ENCODE data around the gene SH3D19.
"Not testable (repeated sequence)": the region's sequence is repeated elsewhere in the genome, so short reads cannot be mapped to it uniquely, and the experiment has no call there.

The SH3D19 gene

GRCh38 chr4:151284534-151285245 is 40.7 kb downstream of the SH3D19 start:
- intact Hi-C loops (cut with DNase I) = no loop called here
- no peak for DNase-seq

DNA sequence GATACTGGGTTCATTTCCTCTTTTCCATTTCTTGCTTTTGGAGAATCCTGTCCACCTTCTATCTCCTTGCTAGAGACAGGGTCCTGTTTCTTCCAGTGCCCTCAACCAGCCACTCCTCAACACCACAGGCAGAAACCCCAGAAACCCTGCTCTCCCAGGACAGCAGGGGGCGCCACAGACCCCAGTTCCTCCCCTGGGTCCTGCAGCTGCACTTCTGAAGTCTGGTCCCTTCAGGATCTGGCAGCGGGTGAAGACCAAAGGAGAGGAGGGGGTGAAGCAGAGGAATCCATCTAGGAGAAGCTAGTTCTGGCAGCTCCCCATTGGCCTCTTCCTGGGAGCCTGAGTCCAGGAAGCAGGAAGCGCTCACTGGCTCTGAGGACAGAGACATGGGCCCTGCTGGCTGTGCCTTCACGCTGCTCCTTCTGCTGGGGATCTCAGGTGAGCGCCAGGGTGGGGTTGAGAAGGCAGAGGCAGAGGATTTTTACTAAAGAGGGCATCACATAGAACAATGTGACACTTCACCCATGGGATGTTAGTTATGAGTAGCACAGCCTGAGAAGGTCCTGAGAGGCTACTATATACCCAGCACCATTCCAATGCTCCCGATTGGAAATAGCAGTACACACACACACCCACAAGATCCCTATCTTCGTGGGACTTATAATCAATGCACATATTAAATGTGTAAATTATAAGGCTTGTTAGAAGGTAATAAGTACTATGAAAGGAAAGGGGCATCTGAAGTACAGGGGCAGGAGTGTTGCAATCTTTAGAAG is 48.4 kb downstream of the SH3D19 start, which contains the start of gene PRSS48:
PRSS48 (plus strand) TSS at position 375 of the 776 bp plus-strand sequence; CDS start at position 387, 12 bp downstream.
- intact Hi-C loops (cut with DNase I) = loop anchor here (1.0 to 5.0 kb wide), 3 partner anchors 45 to 160 kb away; no protein-coding TSS in a partner anchor
- DNase-seq = peak; percentile 69 to 97 (median 83)

GRCh38 chr4:151268905-151269304 is 56.5 kb downstream of the SH3D19 start:
- intact Hi-C loops (cut with DNase I); DNase-seq: not testable (repeated sequence)

- intact Hi-C loops (cut with DNase I) = no loop called here
- no peak for DNase-seq
These were observed 57.4 kb downstream of the SH3D19 start for GRCh38 chr4:151267822-151268535.

DNA sequence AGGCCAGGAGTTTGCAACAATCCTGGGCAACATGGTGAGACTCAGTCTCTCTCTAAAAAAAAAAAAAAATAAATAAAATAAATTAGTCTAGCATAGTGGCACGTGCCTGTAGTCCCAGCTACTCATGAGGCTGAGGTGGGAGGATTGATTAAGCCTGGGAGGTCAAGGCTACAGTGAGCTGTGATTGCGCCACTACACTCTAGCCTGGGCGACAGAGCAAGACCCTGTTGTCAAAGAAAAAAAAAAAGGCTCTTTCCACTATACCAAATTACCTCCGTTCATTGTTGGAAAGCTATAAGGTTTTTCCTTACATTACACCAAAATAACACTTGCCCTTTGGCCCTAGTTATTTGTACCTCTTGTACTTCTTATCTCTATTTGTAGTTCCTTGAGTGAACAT is 58.3 kb downstream of the SH3D19 start:
- intact Hi-C loops (cut with DNase I) = no loop called here
- DNase-seq = no peak

DNA sequence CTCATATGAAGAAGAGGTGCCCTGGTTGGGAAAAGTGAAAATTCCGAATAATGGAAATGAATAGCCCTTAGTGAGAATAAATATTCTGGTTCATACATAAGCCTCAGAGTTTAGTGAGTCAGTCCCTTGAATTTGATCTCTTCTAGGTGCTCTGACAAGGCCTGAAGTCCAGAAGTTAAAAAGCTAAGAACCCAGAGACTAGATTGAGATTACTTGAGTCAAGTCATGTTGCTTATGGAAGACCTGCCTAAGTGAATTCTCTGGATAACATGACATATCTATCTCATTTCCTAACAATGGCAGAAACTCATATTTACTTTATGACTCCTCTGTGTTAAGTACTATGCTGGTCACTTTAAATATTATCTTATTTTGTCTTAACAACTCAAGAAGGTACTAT is 58.9 kb downstream of the SH3D19 start:
- intact Hi-C loops (cut with DNase I) = no loop called here
- DNase-seq = no peak

DNA sequence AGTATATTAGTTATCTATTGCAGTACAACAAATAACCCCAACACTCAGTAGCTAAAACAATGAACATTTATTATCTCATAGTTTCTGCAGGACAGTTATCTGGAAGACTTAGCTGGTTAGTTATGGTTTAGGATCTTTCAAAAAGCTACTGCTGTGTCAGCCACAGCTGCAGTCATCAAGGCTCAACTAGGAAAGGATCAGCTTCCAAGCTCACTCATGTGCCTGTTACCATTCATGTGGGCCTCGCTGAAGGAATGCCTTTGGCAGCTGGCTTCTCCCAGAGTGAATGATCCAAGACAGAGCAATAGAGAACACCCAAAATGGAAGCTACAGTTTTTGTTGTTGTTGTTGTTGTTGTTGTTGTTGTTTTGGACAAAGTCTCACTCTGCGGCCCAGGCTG is 62.0 kb downstream of the SH3D19 start:
- intact Hi-C loops (cut with DNase I) = no loop called here

GRCh38 chr4:151260526-151260925 is 64.9 kb downstream of the SH3D19 start:
- intact Hi-C loops (cut with DNase I) = no loop called here
- no peak for DNase-seq

More for the DNA sequence above, 62.0 kb downstream of the SH3D19 start:
- DNase-seq = no peak

GRCh38 chr4:151259752-151260151 is 65.7 kb downstream of the SH3D19 start:
- intact Hi-C loops (cut with DNase I) = no loop called here

GRCh38 chr4:151257704-151258103 is 67.7 kb downstream of the SH3D19 start:
- no peak for DNase-seq
- intact Hi-C loops (cut with DNase I) = no loop called here

More at GRCh38 chr4:151259752-151260151, 65.7 kb downstream of the SH3D19 start:
- DNase-seq = no peak

GRCh38 chr4:151256134-151256533 is 69.3 kb downstream of the SH3D19 start:
- no peak for DNase-seq
- intact Hi-C loops (cut with DNase I) = no loop called here

GRCh38 chr4:151255680-151256079 is 69.7 kb downstream of the SH3D19 start:
- DNase-seq; intact Hi-C loops (cut with DNase I): not testable (repeated sequence)

DNA sequence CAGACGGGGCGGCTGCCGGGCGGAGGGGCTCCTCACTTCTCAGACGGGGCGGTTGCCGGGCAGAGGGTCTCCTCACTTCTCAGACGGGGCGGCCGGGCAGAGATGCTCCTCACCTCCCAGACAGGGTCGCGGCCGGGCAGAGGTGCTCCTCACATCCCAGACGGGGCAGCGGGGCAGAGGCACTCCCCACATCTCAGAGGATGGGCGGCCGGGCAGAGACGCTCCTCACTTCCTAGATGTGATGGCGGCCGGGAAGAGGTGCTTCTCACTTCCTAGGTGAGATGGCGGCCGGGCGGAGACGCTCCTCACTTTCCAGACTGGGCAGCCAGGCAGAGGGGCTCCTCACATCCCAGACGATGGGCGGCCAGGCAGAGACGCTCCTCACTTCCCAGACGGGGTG is 70.2 kb downstream of the SH3D19 start:
- DNase-seq; intact Hi-C loops (cut with DNase I): not testable (repeated sequence)

GRCh38 chr4:151251603-151252304 is 73.7 kb downstream of the SH3D19 start:
- DNase-seq = no peak
- intact Hi-C loops (cut with DNase I) = no loop called here

GRCh38 chr4:151250706-151251105 is 74.7 kb downstream of the SH3D19 start:
- intact Hi-C loops (cut with DNase I) = no loop called here
- DNase-seq = no peak

GRCh38 chr4:151248519-151248918 is 76.9 kb downstream of the SH3D19 start:
- intact Hi-C loops (cut with DNase I) = no loop called here
- DNase-seq = no peak

DNA sequence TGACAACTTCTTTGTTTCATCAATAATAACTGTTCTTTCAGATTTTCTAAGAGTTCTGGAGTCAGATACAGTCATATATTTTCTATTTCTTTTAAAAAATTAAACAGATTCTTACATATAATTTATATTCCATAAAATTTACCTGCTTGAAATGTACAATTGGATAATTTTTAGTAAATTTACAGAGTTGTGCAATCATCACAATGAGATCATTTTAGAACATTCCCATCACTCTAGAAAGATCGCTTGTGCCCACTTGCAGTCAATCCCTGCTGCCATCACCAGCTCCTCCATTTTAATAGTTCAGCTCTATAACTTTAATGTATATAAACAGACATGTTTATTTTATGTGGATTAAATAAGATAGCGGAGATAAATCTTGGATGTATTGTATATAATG is 78.0 kb downstream of the SH3D19 start:
- intact Hi-C loops (cut with DNase I) = no loop called here
- DNase-seq = no peak

GRCh38 chr4:151246742-151247141 is 78.7 kb downstream of the SH3D19 start:
- intact Hi-C loops (cut with DNase I) = no loop called here

GRCh38 chr4:151242305-151242704 is 83.1 kb downstream of the SH3D19 start:
- intact Hi-C loops (cut with DNase I) = no loop called here
- no peak for DNase-seq

More at GRCh38 chr4:151246742-151247141, 78.7 kb downstream of the SH3D19 start:
- no peak for DNase-seq

- intact Hi-C loops (cut with DNase I) = loop anchor here (2.0 kb wide), 1 partner anchor 123 kb away; no protein-coding TSS in a partner anchor
- DNase-seq = no peak
These were observed 85.8 kb downstream of the SH3D19 start for GRCh38 chr4:151239608-151240007.

Data from posterior cingulate gyrus (tissue), 11 donors.